Endometrial microvascular endothelial cells (primary cell): ENCODE results near the gene OR12D2. TPM values are rescaled to one million over a fixed set of nuclear protein-coding genes. Genes with fewer than 3 reads are reported as not detected.

Experiments used
- total RNA-seq: library from RNA; depleted of rRNA; stranded (reverse); fragments of >200 nt; gene quantifications from one replicate; pipeline ENCODE4 v1.2.3, GENCODE V29; 2015; ENCODE audit errors: inconsistent ontology term

OR12D2 gene
- total RNA-seq, 1 donor from 2014 or later, result not detected

Other genes starting within 250 kb of the OR12D2 start
- gene OR2J2, start 224.7 kb upstream of the OR12D2 start, total RNA-seq, result not detected
- not detected for gene OR14J1, start 93.9 kb upstream of the OR12D2 start, total RNA-seq
- not detected for gene OR5V1, start 26.8 kb upstream of the OR12D2 start, total RNA-seq
- gene OR12D3, start 20.3 kb upstream of the OR12D2 start, total RNA-seq, result not detected
- gene OR12D1, start 19.3 kb downstream of the OR12D2 start, total RNA-seq, result not detected
- not detected for gene OR10C1, start 43.7 kb downstream of the OR12D2 start, total RNA-seq
- gene OR11A1, start 61.4 kb downstream of the OR12D2 start, total RNA-seq, result not detected
- gene OR2H1, start 61.5 kb downstream of the OR12D2 start, total RNA-seq, result not detected
- gene MAS1L, start 92.3 kb downstream of the OR12D2 start, total RNA-seq, result not detected
- 0.56 TPM for gene UBD, start 164.1 kb downstream of the OR12D2 start, total RNA-seq
- not detected for gene OR2H2, start 189.5 kb downstream of the OR12D2 start, total RNA-seq
- gene GABBR1, start 237.6 kb downstream of the OR12D2 start, total RNA-seq, result 6.7 TPM